ENCODE results near the gene MELK.

Gene MELK

GRCh38 chr9:36584620-36585460, 12.1 kb downstream of the MELK start:
- no peak for DNase-seq

- no peak for DNase-seq
Observed at GRCh38 chr9:36590231-36590630, 17.5 kb downstream of the MELK start.

- DNase-seq, result no peak
Observed at GRCh38 chr9:36592801-36593583, 20.3 kb downstream of the MELK start.

GRCh38 chr9:36594213-36594612, 21.5 kb downstream of the MELK start:
- no peak for DNase-seq

GRCh38 chr9:36597412-36598178, 24.9 kb downstream of the MELK start:
- no peak for DNase-seq

- no peak for DNase-seq
Observed at GRCh38 chr9:36598273-36598672, 25.6 kb downstream of the MELK start.

- no peak for DNase-seq
Observed at GRCh38 chr9:36603006-36603405, 30.3 kb downstream of the MELK start.

- no peak for DNase-seq
Observed at GRCh38 chr9:36609306-36609705, 36.6 kb downstream of the MELK start.

GRCh38 chr9:36622121-36622520, 49.4 kb downstream of the MELK start:
- no peak for DNase-seq

GRCh38 chr9:36623280-36623679, 50.6 kb downstream of the MELK start:
- no peak for DNase-seq

GRCh38 chr9:36625006-36625615, 52.4 kb downstream of the MELK start:
- no peak for DNase-seq

- no peak for DNase-seq
Observed at GRCh38 chr9:36632892-36633291, 60.2 kb downstream of the MELK start.

- DNase-seq, result no peak
Observed at GRCh38 chr9:36637491-36638270, 65.0 kb downstream of the MELK start.

GRCh38 chr9:36640771-36641381, 68.2 kb downstream of the MELK start:
- DNase-seq, result no peak

GRCh38 chr9:36642817-36643216, 70.1 kb downstream of the MELK start:
- DNase-seq, result no peak

- DNase-seq, result no peak
Observed at GRCh38 chr9:36656842-36657241, 84.1 kb downstream of the MELK start.

GRCh38 chr9:36659500-36659899, 86.8 kb downstream of the MELK start:
- no peak for DNase-seq

- DNase-seq, result no peak
Observed at GRCh38 chr9:36664806-36665205, 92.1 kb downstream of the MELK start.

- no peak for DNase-seq
Observed at GRCh38 chr9:36665387-36665786, 92.7 kb downstream of the MELK start.

GRCh38 chr9:36665921-36666431, 93.3 kb downstream of the MELK start:
- no peak for DNase-seq

- DNase-seq, result no peak
Observed at GRCh38 chr9:36671561-36671960, 98.9 kb downstream of the MELK start.

Data from cerebellar nuclear complex (tissue), 1 donor.